GM19324 (cell line): ENCODE results near the gene PCDH9.

Experiments
- ATAC-seq: cut with Tn5 transposase; IDR thresholded peaks from one replicate; pipeline ENCODE4 v1.9.1; 2021; ENCODE audit warnings: mild to moderate bottlenecking, moderate library complexity; ENCODE audit not compliant: unreplicated experiment, low FRiP score

Gene PCDH9

DNA sequence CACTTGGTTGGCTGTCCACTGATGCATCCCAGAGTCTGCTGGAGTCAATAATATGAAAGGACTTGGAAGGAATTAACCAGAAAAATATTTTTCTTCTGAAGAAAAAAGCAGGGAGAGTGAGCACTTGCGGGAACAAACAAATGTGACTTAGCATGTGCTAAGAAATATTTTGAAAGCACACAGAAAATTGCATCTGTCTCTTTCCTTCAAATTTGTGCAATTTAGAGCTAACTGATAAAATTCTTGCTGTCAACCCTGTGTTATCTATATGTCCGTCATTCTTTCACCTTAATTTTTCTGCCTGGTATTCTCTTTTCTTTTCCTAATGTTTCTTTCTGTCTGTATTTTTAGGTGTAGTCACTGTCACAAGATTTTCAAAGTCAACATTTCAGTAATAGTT, 852.6 kb downstream of the PCDH9 start:
- no peak for ATAC-seq

DNA sequence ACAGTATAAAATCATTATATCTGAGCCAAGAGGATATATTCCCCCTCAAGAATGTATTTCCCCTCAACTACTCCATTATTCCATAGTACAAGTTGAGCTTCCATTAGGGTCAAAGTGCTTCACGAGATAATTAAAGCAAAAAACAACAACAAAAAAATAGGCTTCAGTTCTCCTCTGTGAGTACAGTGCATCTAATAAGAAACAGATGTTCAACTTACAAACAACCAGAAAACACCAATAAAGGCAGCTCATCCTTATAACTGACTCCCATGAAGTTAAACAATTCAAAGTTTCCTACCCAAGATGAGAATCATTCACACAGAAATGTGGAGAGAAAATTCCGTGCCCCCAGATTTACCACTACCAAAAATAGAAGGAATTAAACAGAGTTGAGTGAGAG, 854.4 kb downstream of the PCDH9 start:
- ATAC-seq = no peak

DNA sequence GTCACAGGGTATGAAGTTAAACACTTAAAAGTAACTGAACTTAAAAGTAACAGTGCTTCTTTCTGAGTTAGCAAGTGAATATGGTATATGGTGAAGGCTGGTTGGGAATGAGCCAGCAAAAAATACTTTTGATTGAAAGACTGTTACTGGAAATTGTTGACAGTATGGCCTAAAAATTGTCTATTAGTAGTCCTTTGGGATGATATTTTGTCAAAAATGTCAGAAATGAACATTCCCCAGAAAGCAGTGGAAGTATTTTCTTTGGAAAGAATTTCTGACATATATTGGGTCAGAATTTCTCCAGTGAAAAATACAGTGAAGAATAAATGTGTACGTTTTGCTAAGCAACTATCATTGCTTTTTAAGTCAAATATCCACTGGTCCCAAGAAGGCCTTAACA, 860.5 kb downstream of the PCDH9 start:
- ATAC-seq = no peak

DNA sequence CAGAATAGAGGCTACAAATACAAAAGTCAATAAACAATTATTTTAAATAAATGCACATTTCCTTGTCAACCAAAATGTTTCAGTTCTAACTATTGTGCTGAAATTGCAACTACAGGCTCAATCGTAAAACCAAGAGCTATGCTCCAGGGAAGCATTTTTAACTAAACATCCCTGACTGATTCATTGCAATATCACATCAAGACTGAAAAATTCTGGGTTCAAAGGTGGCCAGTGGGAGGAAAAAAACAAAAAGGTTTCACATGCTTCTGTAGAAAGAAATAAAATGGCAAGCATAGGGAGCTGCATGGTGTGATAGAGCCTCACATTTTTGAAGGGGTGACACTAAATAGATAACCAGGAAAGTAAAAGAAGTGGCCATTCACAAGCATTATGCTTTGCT, 862.8 kb downstream of the PCDH9 start:
- no peak for ATAC-seq

DNA sequence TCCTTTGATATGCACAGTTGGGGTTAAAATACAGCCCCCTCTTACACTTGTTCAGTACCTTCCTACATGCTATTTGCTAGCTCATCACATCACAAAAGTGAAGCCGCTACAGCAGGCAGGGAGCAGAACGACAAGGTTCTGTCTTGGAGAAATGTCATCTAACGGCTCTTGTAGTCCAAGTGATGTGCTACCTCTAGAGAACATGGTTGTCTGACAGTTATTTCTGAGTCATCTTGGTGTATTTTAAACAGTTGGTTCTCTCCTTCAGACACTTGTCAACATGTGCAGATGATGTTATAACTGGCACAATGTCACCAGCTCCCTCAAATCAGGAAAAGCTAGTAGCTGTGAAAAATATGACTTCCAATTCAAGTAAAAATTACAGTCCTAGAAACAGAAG, 865.0 kb downstream of the PCDH9 start:
- no peak for ATAC-seq

DNA sequence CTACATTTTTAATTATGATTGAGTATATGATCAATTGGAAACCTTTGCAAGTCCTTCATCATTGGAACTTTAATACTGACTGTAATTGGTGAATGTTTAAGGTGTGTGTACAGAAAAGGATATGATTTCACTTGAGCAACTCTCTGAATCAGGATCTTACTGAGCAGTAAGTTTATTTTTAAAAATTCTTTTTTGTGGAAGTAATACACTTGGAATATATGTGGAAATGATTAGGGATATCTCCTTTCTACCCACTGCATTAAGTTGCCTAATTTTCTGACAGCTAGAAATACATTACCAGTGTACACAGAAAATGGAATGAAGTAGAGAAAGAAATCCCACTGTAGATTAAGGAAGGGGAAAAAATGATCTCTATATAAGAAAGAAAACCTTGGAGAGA, 865.8 kb downstream of the PCDH9 start:
- no peak for ATAC-seq

DNA sequence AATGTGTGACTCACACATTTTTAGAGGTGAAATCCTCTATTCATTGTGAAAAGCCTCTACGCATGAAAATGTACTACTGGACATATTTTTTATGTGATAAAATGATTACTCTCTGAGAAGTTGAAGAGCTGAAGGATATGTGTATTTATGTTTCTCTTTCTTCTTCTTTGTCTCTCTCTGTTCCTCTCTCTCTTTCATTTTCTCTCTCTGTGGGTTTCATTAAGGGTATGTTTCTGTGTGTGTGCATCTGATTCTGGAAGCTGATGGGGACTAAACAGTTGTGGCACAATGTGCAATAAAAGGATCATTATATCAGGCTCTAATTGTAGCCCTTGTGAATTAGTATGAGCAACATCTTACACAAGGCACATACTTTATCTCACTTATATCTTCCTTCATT, 867.7 kb downstream of the PCDH9 start:
- no peak for ATAC-seq

DNA sequence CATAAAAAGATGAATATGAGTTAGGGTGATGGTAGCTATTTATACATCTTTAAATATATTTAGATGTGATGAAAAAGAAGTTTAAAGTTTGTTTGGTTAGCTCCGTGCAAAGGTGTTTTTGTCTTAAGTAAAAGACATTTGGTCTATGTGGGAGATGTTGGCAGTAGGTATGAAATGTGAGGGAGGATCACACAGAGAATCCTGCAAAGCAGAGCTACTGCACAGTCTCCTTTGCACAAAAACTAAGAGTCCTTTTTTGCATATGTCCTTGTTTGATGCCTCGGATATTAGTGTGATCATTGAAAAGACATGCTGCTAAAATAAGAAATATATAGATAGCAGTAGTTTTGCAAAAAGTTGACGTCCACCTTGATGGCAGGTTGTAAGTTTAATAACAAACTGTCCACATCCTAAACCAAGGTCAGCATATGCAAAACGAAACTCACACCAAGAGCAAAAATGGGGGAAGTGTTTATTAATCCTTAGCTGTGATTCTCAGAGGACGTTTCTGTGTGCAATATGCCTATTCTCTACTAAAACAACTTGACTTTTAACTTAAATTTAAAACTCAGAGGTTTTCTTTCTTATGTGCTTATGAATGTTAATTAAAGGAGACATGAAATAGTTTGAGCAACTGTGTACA, 870.1 kb downstream of the PCDH9 start:
- peak; percentile 77 for ATAC-seq

DNA sequence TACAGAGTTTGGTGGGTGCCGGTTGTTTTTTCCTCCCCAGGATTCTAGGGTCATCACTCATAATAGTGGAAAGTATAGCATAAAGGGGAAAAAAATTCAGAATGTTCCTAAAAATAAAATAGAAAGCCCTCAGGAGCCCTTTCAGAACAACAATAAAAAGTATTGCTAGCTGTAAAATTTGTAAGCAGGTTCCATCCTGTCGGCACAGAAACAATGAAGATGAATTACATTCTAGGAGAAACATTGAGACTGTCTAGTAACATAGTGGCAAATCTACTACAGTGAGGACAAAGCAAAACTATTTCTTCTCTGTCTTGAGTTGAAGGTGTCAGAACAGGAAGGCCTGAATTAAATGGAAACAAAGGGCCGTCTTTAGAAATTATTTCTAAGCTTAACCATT, 870.7 kb downstream of the PCDH9 start:
- no peak for ATAC-seq

DNA sequence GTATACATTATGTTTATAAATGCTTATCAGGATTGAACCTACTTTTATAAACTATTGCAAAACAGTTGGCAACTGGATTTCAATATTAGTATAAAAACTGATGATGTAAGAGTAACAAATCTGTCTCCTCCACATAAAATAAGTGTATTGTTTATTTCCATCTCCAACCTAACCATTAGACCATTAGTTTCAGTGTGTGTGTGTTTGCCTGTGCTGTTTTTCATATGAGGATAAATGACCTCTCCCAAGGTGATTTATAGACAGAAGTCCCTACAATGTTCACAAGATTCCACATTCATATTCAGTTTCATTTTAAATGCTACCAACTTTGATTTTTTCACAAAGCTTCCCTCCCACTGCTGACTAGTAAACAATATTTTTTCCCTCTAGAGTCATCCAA, 871.6 kb downstream of the PCDH9 start:
- ATAC-seq = no peak

DNA sequence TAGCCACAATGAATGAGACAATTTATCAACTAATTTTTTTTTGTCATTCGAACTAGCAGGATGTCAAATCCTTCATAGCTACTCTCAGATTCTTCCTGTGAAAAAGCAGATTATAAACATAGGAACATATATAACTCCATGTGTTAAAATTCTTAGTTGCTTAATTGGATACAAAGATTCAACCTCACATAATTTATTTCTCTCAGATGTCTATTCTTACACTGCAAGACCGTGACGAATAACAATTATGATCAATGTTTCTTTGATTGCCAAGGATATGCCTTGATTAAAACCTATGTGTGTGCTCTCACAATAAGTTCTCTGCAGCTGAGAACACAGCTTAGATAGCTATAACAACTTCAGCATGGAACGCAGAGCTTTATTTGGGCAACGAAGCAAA, 872.7 kb downstream of the PCDH9 start:
- ATAC-seq = no peak

DNA sequence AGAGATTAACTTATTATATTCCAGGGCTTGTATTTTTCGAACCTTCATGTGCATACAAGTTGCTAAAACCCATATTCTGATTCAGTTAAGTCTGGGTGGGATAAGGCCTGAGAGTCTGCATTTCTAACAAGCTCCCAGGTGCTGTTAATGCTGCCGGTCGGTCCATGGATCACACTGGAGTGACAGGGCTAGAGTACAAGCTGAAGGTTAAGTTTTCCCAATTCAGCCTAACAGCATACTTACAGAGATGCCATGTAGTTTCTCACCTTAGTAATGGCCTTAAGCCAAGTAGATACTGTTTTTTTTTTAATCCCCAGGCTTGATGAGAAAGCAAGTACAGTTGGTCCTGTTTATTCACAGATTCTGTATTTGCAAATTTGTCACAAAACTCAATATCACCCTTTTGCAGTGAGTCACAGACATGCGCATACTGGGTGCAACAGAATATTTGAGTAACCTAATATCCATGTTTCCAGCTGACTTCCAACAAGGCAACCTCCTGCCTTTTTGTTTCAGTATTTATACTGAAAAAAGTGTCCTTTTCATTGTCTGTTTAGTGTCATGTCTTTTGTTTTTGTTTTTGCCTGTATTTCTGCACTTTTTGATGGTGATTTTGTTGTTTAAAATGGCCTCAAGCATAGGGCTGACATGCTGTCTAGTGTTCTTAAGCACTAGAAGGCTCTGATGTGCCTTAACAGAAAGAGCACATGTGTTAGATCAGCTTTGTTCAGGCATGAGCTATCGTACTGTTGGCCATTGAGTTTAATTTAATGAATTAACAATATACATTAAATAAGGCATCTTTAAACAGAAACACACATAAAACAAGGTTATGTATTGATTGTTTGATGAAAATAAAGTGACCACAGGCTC, 875.0 kb downstream of the PCDH9 start:
- no peak for ATAC-seq

DNA sequence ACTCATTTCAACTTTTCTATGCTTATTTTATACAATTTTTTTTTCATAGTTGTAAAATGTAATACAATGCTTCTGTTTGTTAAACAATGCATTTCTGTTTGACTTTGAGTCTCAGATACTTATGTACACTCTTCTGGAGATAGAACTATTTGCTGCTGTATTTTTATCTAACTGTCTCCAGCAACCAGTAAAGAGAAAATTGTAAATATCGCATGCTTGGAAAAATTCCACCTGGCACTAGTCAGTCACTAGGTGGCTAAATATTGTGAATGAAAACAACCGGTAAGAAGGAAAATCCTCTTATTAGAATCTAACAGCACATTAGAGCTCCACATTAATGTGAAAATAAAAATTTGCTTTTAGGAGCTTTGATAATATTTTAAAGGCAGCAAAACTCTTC, 876.5 kb downstream of the PCDH9 start:
- ATAC-seq = no peak

DNA sequence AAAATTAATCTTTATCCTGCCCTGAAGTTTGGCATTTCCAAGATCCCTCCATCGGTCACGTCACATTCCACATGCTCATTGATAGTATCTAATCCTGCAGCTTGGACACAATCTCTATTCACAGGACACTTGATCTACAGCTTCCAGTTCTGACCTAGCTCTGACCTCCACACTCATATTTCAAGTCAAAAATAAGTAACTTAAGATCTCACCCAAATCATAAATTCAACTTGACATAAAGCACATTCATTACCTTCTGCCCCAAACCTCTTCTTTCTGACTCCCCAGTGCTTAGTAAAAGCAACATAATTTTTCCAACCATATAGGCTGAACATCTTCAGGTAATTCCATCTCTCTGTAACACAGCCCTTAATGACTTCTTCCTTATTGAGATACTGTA, 880.2 kb downstream of the PCDH9 start:
- no peak for ATAC-seq

DNA sequence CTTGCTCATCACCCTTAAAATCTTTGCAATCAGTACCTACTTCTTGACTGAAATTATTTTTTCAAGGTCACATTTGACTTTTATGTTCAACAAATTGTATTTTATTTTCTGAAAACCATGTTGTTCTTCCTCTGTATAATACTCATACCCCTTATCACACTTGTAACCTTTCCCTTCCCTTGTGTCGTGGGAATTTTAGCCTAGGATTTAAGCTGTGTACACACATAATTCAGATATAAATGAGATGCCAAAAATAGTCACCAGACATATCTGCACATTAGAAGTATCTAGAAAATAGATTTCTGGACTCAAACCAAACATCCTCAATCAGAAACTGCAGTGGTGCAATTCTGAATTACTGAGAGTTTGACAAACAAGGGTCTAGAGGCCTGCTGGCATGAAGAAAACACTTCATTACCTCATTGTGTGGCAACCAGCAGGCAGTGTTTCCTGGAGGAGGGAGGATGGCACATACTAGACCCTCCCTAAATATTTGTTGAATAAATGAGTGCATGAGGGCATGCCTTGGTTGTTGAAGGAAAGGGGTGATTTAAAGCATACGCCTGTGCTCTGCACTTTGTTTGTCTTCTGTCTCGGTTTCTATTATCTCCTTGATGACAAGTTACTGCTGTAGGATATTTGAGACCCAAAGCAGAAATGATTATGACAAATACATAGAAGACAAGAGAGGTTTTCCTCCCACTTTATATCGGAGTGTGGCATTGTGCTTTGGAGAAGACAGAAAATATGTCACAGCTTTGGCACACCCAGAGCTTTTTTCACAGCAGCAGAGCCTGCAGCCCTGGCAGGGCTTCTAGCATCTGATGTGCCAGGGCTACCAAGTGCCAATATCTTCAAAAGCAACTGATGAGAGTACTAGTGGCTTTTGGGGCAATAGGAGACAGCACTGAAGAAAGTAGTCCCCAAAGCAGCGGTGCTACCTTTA, 881.1 kb downstream of the PCDH9 start:
- ATAC-seq = no peak

DNA sequence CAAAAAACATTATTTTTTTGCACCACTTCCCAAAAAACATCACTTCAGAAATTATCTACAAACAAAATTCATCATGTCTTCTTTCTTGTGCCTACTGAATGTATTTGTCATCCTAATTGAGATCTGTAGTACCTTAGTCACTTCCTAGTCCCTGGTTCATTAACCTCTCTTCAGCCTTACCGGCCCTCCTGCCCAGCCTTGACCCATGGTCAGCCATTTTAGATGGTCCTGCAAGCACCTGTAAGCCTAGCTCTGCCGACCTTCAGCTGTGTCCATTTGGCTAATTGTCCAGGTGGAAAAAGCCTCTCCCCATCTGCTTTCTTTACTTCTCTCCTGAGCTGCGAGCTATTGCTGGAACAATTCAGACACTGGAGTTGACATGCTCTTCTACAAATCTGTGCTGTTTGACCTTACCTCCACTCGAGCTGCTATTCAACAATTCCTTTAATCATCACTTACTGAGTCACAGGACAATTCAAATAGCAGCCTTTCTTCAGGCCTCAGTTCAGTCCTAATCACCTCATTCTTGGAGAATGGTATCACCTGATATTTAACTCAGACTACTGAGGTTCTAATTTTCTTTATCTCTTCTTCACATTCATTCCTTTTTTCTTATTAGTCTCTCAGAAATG, 882.5 kb downstream of the PCDH9 start:
- no peak for ATAC-seq

DNA sequence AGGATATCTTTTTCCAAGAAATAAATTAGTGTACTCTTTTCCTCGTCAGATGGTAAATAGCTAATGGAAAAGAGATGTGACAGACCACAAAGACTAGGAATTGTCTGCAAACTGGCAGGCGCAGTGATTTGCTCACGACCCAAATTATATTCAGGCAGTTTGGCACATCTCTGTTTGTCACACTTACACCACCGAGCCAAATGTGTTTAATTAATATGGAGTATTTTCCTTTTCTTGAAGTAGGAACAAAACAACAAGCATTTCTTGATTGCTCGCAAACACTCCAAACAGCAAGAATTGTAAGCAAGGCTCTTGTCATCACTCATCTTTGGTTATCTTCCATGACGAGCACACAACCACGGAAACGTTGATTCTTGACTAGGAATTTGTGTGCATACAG, 884.2 kb downstream of the PCDH9 start:
- no peak for ATAC-seq

DNA sequence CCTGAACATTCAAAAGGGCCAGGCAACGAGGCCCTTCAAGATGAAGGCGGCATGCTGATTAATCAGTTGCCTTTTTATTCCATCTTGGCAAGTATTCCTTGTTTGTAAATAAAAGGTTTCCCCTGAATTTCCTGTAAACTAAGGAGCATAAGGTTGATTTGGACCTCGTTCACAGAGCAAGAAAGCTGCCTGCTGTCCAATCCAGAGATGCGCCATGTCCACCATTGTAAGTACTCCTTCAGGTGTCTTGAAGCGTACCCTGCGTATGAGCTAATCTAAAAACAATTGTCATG, 884.7 kb downstream of the PCDH9 start:
- ATAC-seq = no peak

DNA sequence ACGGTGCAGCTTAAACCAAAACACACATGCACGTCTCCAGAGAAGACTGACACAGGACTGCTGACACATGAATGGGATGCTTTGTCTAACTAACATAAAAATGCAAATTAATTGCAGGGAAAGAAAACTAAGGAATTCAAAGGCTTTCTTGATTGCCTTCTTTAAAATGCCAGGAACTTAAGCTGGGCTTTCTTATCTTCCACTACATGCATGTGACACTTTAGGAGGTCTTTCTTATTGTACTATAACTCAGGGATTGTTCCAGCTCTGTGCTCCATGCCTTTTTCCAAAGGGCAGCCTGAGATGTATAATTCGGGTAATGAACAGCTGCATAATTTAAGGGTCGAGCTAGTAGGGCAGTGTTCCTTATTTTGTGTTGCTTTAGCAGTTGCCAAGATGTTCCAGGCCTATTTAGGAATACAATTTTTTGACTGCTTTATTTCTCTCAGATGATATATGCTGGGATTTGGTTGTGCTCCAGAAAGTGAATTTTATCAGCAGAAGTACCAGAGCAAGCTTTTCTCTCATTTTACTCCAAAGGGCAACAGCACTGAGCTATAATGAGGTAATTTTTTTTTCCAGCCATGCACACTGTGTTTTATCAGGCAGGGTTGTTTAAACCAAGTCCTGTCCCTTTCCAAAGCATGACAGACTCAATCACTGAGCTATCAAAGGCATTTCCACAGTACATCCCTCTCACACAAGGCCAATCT, 885.2 kb downstream of the PCDH9 start:
- no peak for ATAC-seq

DNA sequence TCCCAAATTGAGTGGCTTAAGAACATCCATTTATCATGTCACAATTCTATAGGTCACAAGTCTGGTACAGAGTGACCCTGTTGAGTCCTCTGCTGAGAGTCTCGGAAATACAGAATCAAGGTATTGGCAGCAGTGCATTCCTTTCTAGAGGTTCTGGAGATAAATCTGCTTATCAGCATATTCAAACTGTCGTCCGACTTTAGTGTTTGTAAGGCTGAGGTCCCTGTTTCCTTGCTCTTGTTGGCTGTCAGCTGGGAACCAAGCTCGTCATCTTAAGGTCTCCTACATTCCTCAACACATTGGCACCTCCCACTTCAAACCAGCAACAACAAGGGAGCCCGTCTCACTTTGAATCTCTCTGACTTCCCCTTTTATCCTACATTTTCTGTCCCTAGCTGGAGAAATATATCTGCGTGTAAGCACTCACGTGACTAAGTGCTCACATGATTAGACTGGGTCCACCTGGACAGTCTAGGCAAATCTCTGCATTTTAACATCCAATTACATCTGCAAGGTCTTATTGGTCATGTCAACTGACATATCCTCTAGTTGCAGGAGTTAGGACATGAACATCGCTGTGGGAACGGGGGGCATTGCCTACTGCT, 886.8 kb downstream of the PCDH9 start:
- ATAC-seq = no peak
